Measurements from ENCODE around the gene TMEM121.
"Not testable (repeated sequence)": the region's sequence is repeated elsewhere in the genome, so short reads cannot be mapped to it uniquely, and the experiment has no call there.

GRCh38 chr14:105579221-105579620, 52.8 kb downstream of the TMEM121 start:
- not testable (repeated sequence) for TF ChIP-seq CTCF (IDR thresholded peaks at IDR 0.05 in 2 of 3, conservative IDR thresholded peaks at IDR 0.05 in 1 of 3; ENCODE audit: control insufficient read depth in 2 of 3, extremely low read depth in 1 of 3, insufficient read depth in 1 of 3, low read depth in 3 of 3, low read length in 3 of 3); ZNF274 (IDR thresholded peaks at IDR 0.05; ENCODE audit: insufficient read depth, insufficient read length); SPI1 (IDR thresholded peaks at IDR 0.05; ENCODE audit: borderline replicate concordance, insufficient read depth, low read depth, low read length); EZH2 (IDR thresholded peaks at IDR 0.05; ENCODE audit: borderline replicate concordance, control insufficient read depth, low read depth, low read length); SP1 (IDR thresholded peaks at IDR 0.05; ENCODE audit: low read depth, low read length); BCLAF1 (IDR thresholded peaks at IDR 0.05); EP300 (IDR thresholded peaks at IDR 0.05; ENCODE audit: borderline replicate concordance in 1 of 2, control insufficient read depth in 1 of 2, low read depth in 2 of 2, low read length in 2 of 2); JUND (IDR thresholded peaks at IDR 0.05; ENCODE audit: low read depth, low read length); FOXK2 (IDR thresholded peaks at IDR 0.05); TARDBP (IDR thresholded peaks at IDR 0.05; ENCODE audit: borderline replicate concordance)

All from GM12878 (cell line).